H1 (cell line): ENCODE results near the gene THUMPD3. TPM values are rescaled to one million over a fixed set of nuclear protein-coding genes. Genes with fewer than 3 reads are reported as not detected.

Source experiments
- CTCF ChIA-PET: fragments of 300-600 bp; sonication (Branson Sonifier 250); formaldehyde crosslinking; loops from one replicate; lab custom pipeline; 2021; ENCODE audit not compliant: partially characterized antibody; lab: Charles Lee
- POLR2A ChIA-PET: fragments of 300-600 bp; sonication (Branson Sonifier 250); formaldehyde crosslinking; loops from one replicate; lab custom pipeline; 2021; ENCODE audit warnings: inconsistent platforms; ENCODE audit not compliant: partially characterized antibody; lab: Charles Lee
- DNase-seq, 2 experiments: peaks; one replicate each; pipeline versions ENCODE4 v3.0.0 to v3.0.0-alpha.2; 2010 to 2022; ENCODE audit warnings: low spot score in 2 of 2, low read depth in 1 of 2, mixed read lengths in 1 of 2
- FAIRE-seq: peaks from 2 replicates; lab custom pipeline; 2011; peaks lifted over from hg19 to GRCh38; lab: Jason Lieb, UNC
- H2AFZ ChIP-seq: 2 replicates; pipeline ENCODE4 v1.8.1; 2012; ENCODE audit warnings: low read length, inconsistent platforms
- H2AK5ac ChIP-seq: 2 replicates; pipeline ENCODE4 v1.6.1; 2013; ENCODE audit warnings: low read depth, low read length
- H2BK120ac ChIP-seq: replicated peaks from 2 replicates; pipeline ENCODE3; 2013; ENCODE audit warnings: low read depth, low read length, inconsistent platforms
- H2BK12ac ChIP-seq: 2 replicates; pipeline ENCODE4 v1.6.1; 2013; ENCODE audit warnings: low read depth, low read length
- H2BK15ac ChIP-seq: 2 replicates; pipeline ENCODE4 v1.6.1; 2013; ENCODE audit warnings: low read length
- H2BK20ac ChIP-seq: 2 replicates; pipeline ENCODE4 v1.6.1; 2013; ENCODE audit warnings: low read length
- H2BK5ac ChIP-seq: 2 replicates; pipeline ENCODE4 v1.6.1; 2013; ENCODE audit warnings: low read depth, low read length
- H3K14ac ChIP-seq: 2 replicates; pipeline ENCODE4 v1.6.1; 2013; ENCODE audit warnings: inconsistent platforms; ENCODE audit not compliant: insufficient read length
- H3K18ac ChIP-seq: 2 replicates; pipeline ENCODE4 v1.6.1; 2013; ENCODE audit warnings: low read length; ENCODE audit errors: extremely low read depth
- H3K23ac ChIP-seq: 2 replicates; pipeline ENCODE4 v1.6.1; 2013; ENCODE audit warnings: inconsistent platforms; ENCODE audit not compliant: insufficient read length
- H3K23me2 ChIP-seq: 2 replicates; pipeline ENCODE4 v1.6.1; 2013; ENCODE audit warnings: low read depth, low read length
- H3K27ac ChIP-seq: 2 replicates; pipeline ENCODE4 v1.6.1; 2011; ENCODE audit warnings: low read depth, low read length, inconsistent platforms
- H3K27me3 ChIP-seq, 4 experiments: replicated peaks in 1 of 4; 1 replicate in 1 of 4; 2 replicates in 3 of 4; pipeline versions ENCODE4 v1.6.1 to v1.8.1; 2011 to 2013; ENCODE audit warnings: low read length in 3 of 4, mild to moderate bottlenecking in 3 of 4, inconsistent platforms in 2 of 4, mixed read lengths in 2 of 4, moderate library complexity in 1 of 4; ENCODE audit not compliant: control insufficient read depth in 3 of 4, insufficient read depth in 3 of 4; ENCODE audit errors: extremely low read depth in 1 of 4
- H3K36me3 ChIP-seq, 4 experiments: 2 replicates each; pipeline versions ENCODE4 v1.6.1 to v1.8.1; 2011 to 2013; ENCODE audit warnings: mild to moderate bottlenecking in 4 of 4, low read length in 3 of 4, moderate library complexity in 2 of 4, control low read depth in 1 of 4, inconsistent platforms in 1 of 4; ENCODE audit not compliant: insufficient read depth in 4 of 4, control insufficient read depth in 2 of 4
- H3K4ac ChIP-seq: replicated peaks from 2 replicates; pipeline ENCODE3; 2013; ENCODE audit warnings: low read length, low read depth, mixed read lengths, inconsistent platforms; ENCODE audit not compliant: insufficient read length
- H3K4me1 ChIP-seq, 4 experiments: replicated peaks in 1 of 4; 1 replicate in 1 of 4; 2 replicates in 3 of 4; pipeline versions ENCODE4 v1.6.1 to v1.8.1; 2011 to 2013; ENCODE audit warnings: low read length in 3 of 4, inconsistent platforms in 2 of 4, mixed read lengths in 1 of 4; ENCODE audit not compliant: insufficient read depth in 4 of 4, control insufficient read depth in 3 of 4
- H3K4me2 ChIP-seq, 2 experiments: 2 replicates each; pipeline versions ENCODE4 v1.6.1 to v1.8.1; 2011 to 2013; ENCODE audit warnings: low read depth in 2 of 2, low read length in 2 of 2, control low read depth in 1 of 2, inconsistent platforms in 1 of 2, mild to moderate bottlenecking in 1 of 2; ENCODE audit not compliant: insufficient read depth in 1 of 2
- H3K4me3 ChIP-seq, 4 experiments: fragments of 200-600, 300-600 bp in 1 of 4; sonication (generic), shearing (Covaris generic), sonication (Bioruptor Twin) in 1 of 4; 2 replicates each; pipeline versions ENCODE4 v1.5.1 to v1.8.1; 2011 to 2016; ENCODE audit warnings: low read length in 4 of 4, low read depth in 3 of 4, control low read depth in 2 of 4, inconsistent platforms in 2 of 4, mild to moderate bottlenecking in 2 of 4, mixed read lengths in 1 of 4, moderate library complexity in 1 of 4; ENCODE audit not compliant: insufficient read depth in 2 of 4; ENCODE audit errors: extremely low read depth in 1 of 4
- H3K56ac ChIP-seq: replicated peaks from 2 replicates; pipeline ENCODE3; 2013; ENCODE audit warnings: low read depth, mild to moderate bottlenecking, mixed read lengths, low read length, inconsistent platforms; ENCODE audit not compliant: insufficient read length
- H3K79me1 ChIP-seq: 2 replicates; pipeline ENCODE4 v1.6.1; 2013; ENCODE audit warnings: low read depth, low read length, control low read depth
- H3K79me2 ChIP-seq, 2 experiments: 2 replicates each; pipeline versions ENCODE4 v1.6.1 to v1.8.1; 2012 to 2013; ENCODE audit warnings: low read length in 2 of 2, mild to moderate bottlenecking in 2 of 2, inconsistent platforms in 1 of 2; ENCODE audit not compliant: insufficient read depth in 2 of 2, control insufficient read depth in 1 of 2
- H3K9ac ChIP-seq, 4 experiments: replicated peaks in 1 of 4; 1 replicate in 1 of 4; 2 replicates in 3 of 4; pipeline versions ENCODE4 v1.6.1 to v1.8.1; 2011 to 2013; ENCODE audit warnings: low read depth in 3 of 4, low read length in 3 of 4, control low read depth in 2 of 4, mild to moderate bottlenecking in 2 of 4, moderate library complexity in 2 of 4, inconsistent platforms in 1 of 4; ENCODE audit errors: extremely low read depth in 1 of 4
- H3K9me3 ChIP-seq, 2 experiments: 2 replicates each; pipeline versions ENCODE4 v1.6.1 to v1.8.1; 2012 to 2013; ENCODE audit warnings: mild to moderate bottlenecking in 2 of 2, moderate library complexity in 2 of 2, control low read depth in 1 of 2, inconsistent platforms in 1 of 2, low read depth in 1 of 2, low read length in 1 of 2, mixed read lengths in 1 of 2; ENCODE audit not compliant: insufficient read depth in 2 of 2
- H4K20me1 ChIP-seq, 2 experiments: replicated peaks in 1 of 2; 2 replicates each; pipeline versions ENCODE3 to v1.8.1; 2011 to 2013; ENCODE audit warnings: inconsistent platforms in 2 of 2, low read length in 2 of 2, mild to moderate bottlenecking in 1 of 2; ENCODE audit not compliant: insufficient read depth in 2 of 2, control insufficient read depth in 1 of 2
- H4K5ac ChIP-seq: 2 replicates; pipeline ENCODE4 v1.6.1; 2013; ENCODE audit warnings: low read length, low read depth, mixed read lengths, inconsistent platforms; ENCODE audit not compliant: insufficient read length
- H4K8ac ChIP-seq: 2 replicates; pipeline ENCODE4 v1.8.0; 2013; ENCODE audit warnings: mild to moderate bottlenecking, moderate library complexity, low read length, inconsistent platforms; ENCODE audit not compliant: insufficient read depth; ENCODE audit errors: extremely low read depth
- H4K91ac ChIP-seq: replicated peaks from 2 replicates; pipeline ENCODE3; 2013; ENCODE audit warnings: low read length, mixed read lengths, inconsistent platforms; ENCODE audit not compliant: insufficient read length
- FOSL1 ChIP-seq: IDR thresholded peaks from 2 replicates; pipeline ENCODE4 v1.6.1; 2011; ENCODE audit warnings: mild to moderate bottlenecking, low read depth, low read length, moderate library complexity; ENCODE audit not compliant: insufficient read depth
- JUN ChIP-seq: IDR thresholded peaks from 2 replicates; pipeline ENCODE4 v1.6.1; 2011; ENCODE audit warnings: low read depth, mild to moderate bottlenecking, improper control_type of control experiment, low read length
- KDM5A ChIP-seq: fragments of 200-600 bp; IDR thresholded peaks from 2 replicates; pipeline ENCODE4 v1.7.1; 2012; ENCODE audit warnings: mild to moderate bottlenecking, low read length, inconsistent platforms, mixed read lengths
- POU5F1 ChIP-seq: IDR thresholded peaks from 2 replicates; pipeline ENCODE4 v1.6.1; 2011; ENCODE audit warnings: low read depth, mild to moderate bottlenecking, low read length, moderate library complexity
- TBP ChIP-seq: IDR thresholded peaks from 2 replicates; pipeline ENCODE4 v1.6.1; 2011; ENCODE audit warnings: low read depth, low read length, improper control_type of control experiment
- TEAD4 ChIP-seq: IDR thresholded peaks from 2 replicates; pipeline ENCODE4 v1.6.1; 2012; ENCODE audit warnings: low read depth, low read length, inconsistent platforms, mixed read lengths
- WGBS, 2 experiments: shearing (Covaris generic) in 1 of 2; methylation state at CpG; one replicate each; pipeline versions ENCODE4 v1.1.6 to v1.1.7; 2013 to 2015; ENCODE audit warnings: low lambda C conversion rate in 2 of 2, mixed read lengths in 2 of 2, inconsistent platforms in 1 of 2, low coverage in 1 of 2, missing lambda C conversion rate in 1 of 2; ENCODE audit not compliant: insufficient replicate concordance in 2 of 2, insufficient coverage in 1 of 2, insufficient read length in 1 of 2; ENCODE audit errors: extremely low coverage in 1 of 2, missing lambda C conversion rate in 1 of 2; 5-methylcytosine and 5-hydroxymethylcytosine counted together
- polyA plus RNA-seq, 7 experiments: library from polyadenylated mRNA; depleted of rRNA in 3 of 7; stranded (reverse) in 5 of 7; unstranded in 2 of 7; fragments of >200 nt in 5 of 7; fragments of 200-250 nt in 2 of 7; gene quantifications; 1 replicate in 5 of 7; 2 replicates in 1 of 7; 4 replicates in 1 of 7; pipeline versions ENCODE4 v1.2.1 to v1.2.3, GENCODE V29; 2011 to 2013; ENCODE audit warnings: missing spikeins in 2 of 7, mixed read lengths in 2 of 7
- total RNA-seq: library from RNA; stranded (reverse); fragmentation: NEBNext Ultra II Directional; extraction: Animal tissue kit (Norgen Biotek cat#: 25700); gene quantifications from 2 replicates; pipeline ENCODE4 v1.2.1, GENCODE V29; 2021
- TF ChIP-seq, protein P1 (sequence below): IDR thresholded peaks from 2 replicates; pipeline ENCODE4 v1.6.1; 2011; ENCODE audit warnings: low read length, improper control_type of control experiment

Gene THUMPD3
- total and polyA plus RNA-seq, 2 of the 8 experiments (the other 6 are each of a cell fraction or from before 2014, with no cell fraction given) = 26.7 to 68.9 TPM

DNA sequence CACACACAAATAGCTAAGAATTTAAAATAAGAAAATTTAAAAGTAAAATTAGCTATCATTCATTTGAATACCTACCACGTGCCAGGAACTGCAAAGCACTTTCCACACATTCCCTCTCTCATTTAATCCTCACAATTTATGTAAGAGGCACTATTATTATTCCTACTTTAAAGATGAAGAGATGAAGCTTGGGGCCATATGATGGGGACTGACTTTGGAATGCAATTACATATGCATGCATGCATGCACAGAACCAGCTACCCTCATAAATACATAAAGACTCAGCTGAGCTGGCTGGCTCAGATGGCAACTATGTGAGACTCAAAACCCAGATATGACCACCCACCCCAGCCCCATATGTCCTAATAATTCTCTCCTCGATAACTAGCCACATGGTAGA is 31.7 kb upstream of the THUMPD3 start:
- no peak overlapping the region for H2BK15ac ChIP-seq
- no peak overlapping the region for H2AK5ac ChIP-seq
- H3K9ac ChIP-seq = no peak overlapping the region
- H3K23me2 ChIP-seq = no peaks in the 10 kb centered on the region; the same call in 1 of the 2 replicates
- H3K56ac ChIP-seq = no peak overlapping the region
- TF ChIP-seq JUN (no peak), TBP (no peak), FOSL1 (no peak), KDM5A (no peak), TEAD4 (no peak), POU5F1 (no peak)
- TF ChIP-seq, protein P1, sequence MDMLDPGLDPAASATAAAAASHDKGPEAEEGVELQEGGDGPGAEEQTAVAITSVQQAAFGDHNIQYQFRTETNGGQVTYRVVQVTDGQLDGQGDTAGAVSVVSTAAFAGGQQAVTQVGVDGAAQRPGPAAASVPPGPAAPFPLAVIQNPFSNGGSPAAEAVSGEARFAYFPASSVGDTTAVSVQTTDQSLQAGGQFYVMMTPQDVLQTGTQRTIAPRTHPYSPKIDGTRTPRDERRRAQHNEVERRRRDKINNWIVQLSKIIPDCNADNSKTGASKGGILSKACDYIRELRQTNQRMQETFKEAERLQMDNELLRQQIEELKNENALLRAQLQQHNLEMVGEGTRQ = no peak
- TF ChIP-seq, all 59 proteins: peak for 0
- 84% methylated on average over 2 of the region's 2 CpGs; no CpG with 5 or more reads in 1 of the 2 experiments for WGBS, 2 experiments
- Histone ChIP-seq H3K23ac (no peak overlapping the region), H2BK5ac (no peak overlapping the region), H2BK20ac (no peak overlapping the region), H4K20me1 (no peaks in the 10 kb centered on the region), H2BK120ac (no peak overlapping the region), H3K4me3 (no peak overlapping the region), H4K8ac (no peak overlapping the region), H2BK12ac (no peak overlapping the region), H3K79me2 (no peaks in the 10 kb centered on the region), H3K79me1 (no peaks in the 10 kb centered on the region), H3K18ac (no peak overlapping the region), H3K27ac (no peak overlapping the region), H3K27me3 (no peaks in the 10 kb centered on the region), H3K4ac (no peak overlapping the region), H4K5ac (no peak overlapping the region), H3K9me3 (peaks cover 16 to 24% of the 10 kb centered on the region in 2 experiments; a peak in 3 of 4 replicates), H3K4me2 (no peak overlapping the region), H2AFZ (no peak overlapping the region), H3K4me1 (peaks cover 0 to 2% (median 0%) of the 10 kb centered on the region in 4 experiments; a peak in 1 of 7 replicates), H3K14ac (no peak overlapping the region), H4K91ac (no peak overlapping the region), H3K36me3 (no peaks in the 10 kb centered on the region; a peak in 2 of 8 replicates)
- ChIA-PET POLR2A (interaction anchor here (0.6 to 2.0 kb wide), 5 partner anchors 9 to 66 kb away, joined by 3 to 6 read pairs (median 3); partner anchors contain the start of genes SETD5 and THUMPD3), CTCF (interaction anchor here (0.9 to 3.2 kb wide), 4 partner anchors 11 to 344 kb away, joined by 3 to 12 read pairs (median 4); no protein-coding TSS in a partner anchor)
- DNase-seq (no peak), FAIRE-seq (no peak)
